Fibroblast of lung (primary cell): ENCODE data around the gene CPZ. TPM values are rescaled to one million over a fixed set of nuclear protein-coding genes. Genes with fewer than 3 reads are reported as not detected.

Experiments
- DNase-seq, 2 donors: peaks; one replicate each; pipeline versions ENCODE4 v3.0.0 to v3.0.0-alpha.2; 2010; ENCODE audit warnings: low read depth in 2 of 2
- H2AFZ ChIP-seq: 2 replicates; pipeline ENCODE4 v1.5.1; 2012; ENCODE audit warnings: low read length, control low read depth, inconsistent platforms
- H3K27ac ChIP-seq: 2 replicates; pipeline ENCODE4 v1.5.1; 2011; ENCODE audit warnings: low read length, control low read depth; ENCODE audit not compliant: insufficient read depth
- H3K27me3 ChIP-seq: 2 replicates; pipeline ENCODE4 v1.5.1; 2011; ENCODE audit warnings: mild to moderate bottlenecking, low read length; ENCODE audit not compliant: control insufficient read depth, insufficient read depth
- H3K36me3 ChIP-seq: 2 replicates; pipeline ENCODE4 v1.5.1; 2011; ENCODE audit warnings: low read length; ENCODE audit not compliant: control insufficient read depth, insufficient read depth
- H3K4me1 ChIP-seq: 2 replicates; pipeline ENCODE4 v1.5.1; 2011; ENCODE audit warnings: low read length; ENCODE audit not compliant: control insufficient read depth, insufficient read depth; ENCODE audit errors: extremely low read depth
- H3K4me2 ChIP-seq: 2 replicates; pipeline ENCODE4 v1.5.1; 2011; ENCODE audit warnings: low read length, control low read depth; ENCODE audit not compliant: insufficient read depth; ENCODE audit errors: extremely low read depth
- H3K4me3 ChIP-seq, 4 experiments: fragments of 200-600 bp in 1 of 4; sonication (generic) in 1 of 4; replicated peaks in 1 of 4; 2 replicates each; pipeline ENCODE4 v1.5.1; 2011 to 2016; ENCODE audit warnings: low read length in 4 of 4, low read depth in 3 of 4, mild to moderate bottlenecking in 3 of 4, control low read depth in 2 of 4, inconsistent platforms in 1 of 4, mixed read lengths in 1 of 4; ENCODE audit not compliant: insufficient read depth in 1 of 4; ENCODE audit errors: control extremely low read depth in 1 of 4
- H3K79me2 ChIP-seq: 2 replicates; pipeline ENCODE4 v1.5.1; 2012; ENCODE audit warnings: mild to moderate bottlenecking, low read length, inconsistent platforms; ENCODE audit not compliant: control insufficient read depth, insufficient read depth
- H3K9ac ChIP-seq: 2 replicates; pipeline ENCODE4 v1.5.1; 2011; ENCODE audit warnings: mild to moderate bottlenecking, low read length, control low read depth; ENCODE audit not compliant: insufficient read depth
- H3K9me3 ChIP-seq: 2 replicates; pipeline ENCODE4 v1.5.1; 2012; ENCODE audit warnings: low read depth, low read length; ENCODE audit not compliant: control insufficient read depth, insufficient read depth
- H4K20me1 ChIP-seq: 2 replicates; pipeline ENCODE4 v1.5.1; 2011; ENCODE audit warnings: low read length; ENCODE audit not compliant: control insufficient read depth, insufficient read depth; ENCODE audit errors: extremely low read depth
- CTCF ChIP-seq, 2 donors: IDR thresholded peaks in 1 of 2; conservative IDR thresholded peaks in 1 of 2; 1 replicate in 1 of 2; 2 replicates in 1 of 2; pipeline ENCODE4 v1.5.1; 2011 to 2012; ENCODE audit warnings: low read length in 2 of 2, control low read depth in 1 of 2, inconsistent platforms in 1 of 2, low read depth in 1 of 2, mild to moderate bottlenecking in 1 of 2
- EZH2 ChIP-seq: IDR thresholded peaks from 2 replicates; pipeline ENCODE4 v1.5.1; 2012; ENCODE audit warnings: low read length, control low read depth, mild to moderate bottlenecking; ENCODE audit errors: missing control alignments
- polyA plus RNA-seq, 2 donors: library from polyadenylated mRNA; depleted of rRNA in 1 of 2; stranded (reverse) in 1 of 2; unstranded in 1 of 2; fragments of >200 nt; gene quantifications; 2 replicates each; pipeline ENCODE4 v1.2.1, GENCODE V29; 2011 to 2012; ENCODE audit warnings: missing spikeins in 1 of 2
- total RNA-seq: library from RNA; depleted of rRNA; stranded (reverse); fragments of >200 nt; gene quantifications from 2 replicates; pipeline ENCODE4 v1.2.1, GENCODE V29; 2014

CPZ gene
- total and polyA plus RNA-seq, 2 donors (not counting 1 experiment from before 2014, with no cell fraction given): 7.1 to 24.4 TPM

DNA sequence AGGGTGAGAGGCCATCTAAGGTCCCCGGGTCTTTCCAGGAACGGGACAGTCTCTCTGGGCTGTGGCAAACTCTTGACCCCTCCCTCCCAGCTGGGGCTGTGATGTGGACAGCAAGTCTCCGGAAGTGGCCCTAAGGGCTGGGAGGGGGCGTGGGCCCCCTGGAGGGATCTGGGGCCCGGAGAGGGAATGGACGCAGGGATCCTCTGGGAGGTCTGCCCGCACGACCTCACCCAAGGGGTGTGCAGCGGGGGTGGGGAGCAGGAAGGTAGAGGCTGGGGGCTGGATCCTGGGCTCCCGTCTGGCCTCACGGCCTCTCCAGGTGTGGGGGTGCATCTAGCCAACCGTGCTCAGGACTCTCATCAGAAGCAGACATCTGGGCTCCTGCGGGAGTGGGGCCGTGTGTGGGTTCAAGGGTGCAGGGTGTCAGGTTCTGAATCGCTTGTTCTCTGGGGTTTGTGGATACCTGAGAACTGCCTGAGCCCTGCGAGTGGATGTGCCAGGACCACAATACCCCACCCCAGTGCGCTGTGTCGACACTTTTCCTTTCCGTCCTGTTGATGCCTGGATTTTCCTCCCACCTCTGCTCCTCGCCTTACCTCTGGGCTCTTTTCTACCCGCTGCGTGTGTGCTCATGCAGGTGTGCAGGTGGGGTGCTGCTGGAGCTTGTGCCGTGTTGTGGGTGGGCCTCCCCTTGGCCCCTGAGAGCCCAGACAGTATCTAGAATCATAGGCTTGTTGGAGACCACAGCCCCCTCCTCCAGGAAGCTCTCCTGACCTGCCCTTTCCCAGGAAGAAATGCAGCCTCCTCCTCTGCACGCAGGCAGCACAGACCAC lies 915 bp downstream of the CPZ start:
- Histone ChIP-seq H2AFZ (no peak overlapping the region), H3K27me3 (peaks cover 18% of the 10 kb centered on the region), H3K9me3 (no peaks in the 10 kb centered on the region), H3K27ac (no peak overlapping the region), H3K36me3 (no peaks in the 10 kb centered on the region), H3K79me2 (no peaks in the 10 kb centered on the region), H3K4me3 (peak overlapping the region; percentile 16 to 63 (median 30)), H3K9ac (peak overlapping the region; percentile 55), H3K4me2 (no peak overlapping the region), H3K4me1 (peaks cover 3% of the 10 kb centered on the region), H4K20me1 (no peaks in the 10 kb centered on the region)
- no peak for DNase-seq
- TF ChIP-seq EZH2 (peak; percentile 52), CTCF (conservative IDR thresholded peaks at IDR 0.05 in 1 of 2, IDR thresholded peaks at IDR 0.05 in 1 of 2; ENCODE audit: low read depth in 1 of 2, low read length in 2 of 2) (no peak)

- H3K4me1 ChIP-seq: peaks cover 3% of the 10 kb centered on the region
- H3K4me2 ChIP-seq: no peak overlapping the region
- H3K9me3 ChIP-seq: no peaks in the 10 kb centered on the region
- DNase-seq: peak; percentile 54 to 78
- no peak overlapping the region for H3K9ac ChIP-seq
- H3K36me3 ChIP-seq: no peaks in the 10 kb centered on the region
- no peaks in the 10 kb centered on the region for H4K20me1 ChIP-seq
- no peak overlapping the region for H2AFZ ChIP-seq
- H3K79me2 ChIP-seq: no peaks in the 10 kb centered on the region
- H3K27me3 ChIP-seq: peaks cover 18% of the 10 kb centered on the region
- H3K27ac ChIP-seq: no peak overlapping the region
- peak overlapping the region in 1 of 4 experiments; percentile 63 for H3K4me3 ChIP-seq
- peak; percentile 71 to 83 for TF ChIP-seq CTCF (conservative IDR thresholded peaks at IDR 0.05 in 1 of 2, IDR thresholded peaks at IDR 0.05 in 1 of 2; ENCODE audit: low read depth in 1 of 2, low read length in 2 of 2)
- TF ChIP-seq EZH2: no peak
These were observed 1.8 kb downstream of the CPZ start for GRCh38 chr4:8594097-8595038.
